Naive thymus-derived CD4-positive, alpha-beta T cell (primary cell): ENCODE measurements around the gene CUTC. TPM values are rescaled to one million over a fixed set of nuclear protein-coding genes. Genes with fewer than 3 reads are reported as not detected.
A peak's percentile ranks its signal among the peaks of the same experiment; 100 is the strongest.

ENCODE experiments used
- ATAC-seq: fragments of 150-1000 bp; cut with Tn5 transposase; 2 replicates; pipeline ENCODE4 v1.10.0; 2021; ENCODE audit warnings: mild to moderate bottlenecking, moderate library complexity
- CTCF ChIA-PET: fragments of 350-600 bp; sonication (Branson Sonifier 250); formaldehyde crosslinking; loops from one replicate; lab custom pipeline; 2021; ENCODE audit warnings: antibody characterized with exemption; lab: Charles Lee
- POLR2A ChIA-PET: fragments of 350-600 bp; sonication (Branson Sonifier 250); formaldehyde crosslinking; loops from one replicate; lab custom pipeline; 2021; ENCODE audit warnings: antibody characterized with exemption, inconsistent platforms; lab: Charles Lee
- DNase-seq, 9 donors: peaks; one replicate each; pipeline versions ENCODE4 v3.0.0 to v3.0.0-alpha.2; 2020 to 2022; ENCODE audit warnings: mixed read lengths in 1 of 9
- H3K27ac ChIP-seq: one replicate; pipeline ENCODE4 v1.7.0; 2013; ENCODE audit warnings: mild to moderate bottlenecking, low read depth, low read length, moderate library complexity
- H3K27me3 ChIP-seq, 2 donors: one replicate each; pipeline ENCODE4 v1.7.0; 2013; ENCODE audit warnings: low read length in 2 of 2, mild to moderate bottlenecking in 2 of 2, moderate library complexity in 2 of 2; ENCODE audit not compliant: control insufficient read depth in 2 of 2, insufficient read depth in 2 of 2
- H3K36me3 ChIP-seq, 3 experiments: 1 replicate in 2 of 3; 2 replicates in 1 of 3; pipeline ENCODE4 v1.7.0; 2013; ENCODE audit warnings: low read length in 3 of 3, mild to moderate bottlenecking in 3 of 3, moderate library complexity in 1 of 3; ENCODE audit not compliant: insufficient read depth in 3 of 3, control insufficient read depth in 2 of 3
- H3K4me1 ChIP-seq, 2 donors: one replicate each; pipeline ENCODE4 v1.7.0; 2013; ENCODE audit warnings: low read length in 2 of 2, mild to moderate bottlenecking in 2 of 2, moderate library complexity in 1 of 2; ENCODE audit not compliant: control insufficient read depth in 2 of 2, insufficient read depth in 2 of 2
- H3K4me3 ChIP-seq: 2 replicates; pipeline ENCODE4 v1.7.0; 2013; ENCODE audit warnings: mild to moderate bottlenecking, low read length
- H3K9me3 ChIP-seq, 3 experiments: 1 replicate in 2 of 3; 2 replicates in 1 of 3; pipeline ENCODE4 v1.7.0; 2013; ENCODE audit warnings: low read length in 3 of 3; ENCODE audit not compliant: control insufficient read depth in 2 of 3
- H3K27ac Mint-ChIP-seq, 9 donors: one replicate each; pipeline ENCODE4 v1.8.0; 2020 to 2022; ENCODE audit warnings: mixed read lengths in 9 of 9, mild to moderate bottlenecking in 8 of 9, moderate library complexity in 5 of 9, inconsistent platforms in 2 of 9
- H3K27me3 Mint-ChIP-seq, 5 donors: one replicate each; pipeline ENCODE4 v1.8.0; 2021 to 2022; ENCODE audit warnings: mixed read lengths in 5 of 5, mild to moderate bottlenecking in 1 of 5
- H3K36me3 Mint-ChIP-seq, 5 donors: one replicate each; pipeline ENCODE4 v1.8.0; 2020 to 2022; ENCODE audit warnings: mixed read lengths in 5 of 5, mild to moderate bottlenecking in 3 of 5, inconsistent platforms in 1 of 5
- H3K4me1 Mint-ChIP-seq, 7 donors: one replicate each; pipeline ENCODE4 v1.8.0; 2020 to 2022; ENCODE audit warnings: mixed read lengths in 7 of 7, mild to moderate bottlenecking in 3 of 7, inconsistent platforms in 1 of 7
- H3K4me3 Mint-ChIP-seq, 10 donors: one replicate each; pipeline ENCODE4 v1.8.0; 2020 to 2022; ENCODE audit warnings: mild to moderate bottlenecking in 10 of 10, mixed read lengths in 10 of 10, moderate library complexity in 6 of 10, inconsistent platforms in 2 of 10
- H3K9me3 Mint-ChIP-seq, 11 donors: one replicate each; pipeline ENCODE4 v1.8.0; 2020 to 2022; ENCODE audit warnings: mixed read lengths in 11 of 11, mild to moderate bottlenecking in 4 of 11, inconsistent platforms in 1 of 11, moderate library complexity in 1 of 11
- intact Hi-C, 2 donors: fragments of 100-400 bp; cut with micrococcal nuclease; formaldehyde crosslinking; loops; one replicate each; pipeline ENCODE4 v1.15.1; 2023
- polyA plus RNA-seq, 2 donors: library from polyadenylated mRNA; unstranded; fragments of 300-500 nt; fragmentation: Illumina TruSeq; gene quantifications; one replicate each; pipeline ENCODE4 v1.2.3, GENCODE V29; 2021
- total RNA-seq, 6 experiments: library from RNA in 5 of 6; stranded (reverse) in 5 of 6; gene quantifications; 1 replicate in 5 of 6; 2 replicates in 1 of 6; pipeline ENCODE4 v1.2.3 and lab custom pipeline; 2021 to 2026

CUTC gene
- total and polyA plus RNA-seq, 7 experiments from 2014 or later, result 19.3 to 75.1 (median 36.8) TPM

- Mint-ChIP-seq H3K9me3 (peaks cover 0 to 38% (median 13%) of the 10 kb centered on the region in 11 donors), H3K4me1 (no peaks in the 10 kb centered on the region), H3K27ac (no peak overlapping the region), H3K36me3 (peaks cover 9 to 38% (median 29%) of the 10 kb centered on the region in 5 donors), H3K27me3 (no peaks in the 10 kb centered on the region), H3K4me3 (no peak overlapping the region)
- Histone ChIP-seq H3K9me3 (no peaks in the 10 kb centered on the region), H3K27me3 (no peaks in the 10 kb centered on the region), H3K4me1 (peaks cover 0 to 6% of the 10 kb centered on the region in 2 donors), H3K36me3 (peaks cover 0 to under 1% (median 0%) of the 10 kb centered on the region in 3 experiments), H3K27ac (no peak overlapping the region), H3K4me3 (no peak overlapping the region)
- no peak for DNase-seq
- ATAC-seq, result no peak
- POLR2A ChIA-PET, result no interaction called here
- intact Hi-C loops, result no loop called here
- CTCF ChIA-PET, result no interaction called here
Observed at GRCh38 chr10:99765672-99766301, 33.8 kb downstream of the CUTC start.

DNA sequence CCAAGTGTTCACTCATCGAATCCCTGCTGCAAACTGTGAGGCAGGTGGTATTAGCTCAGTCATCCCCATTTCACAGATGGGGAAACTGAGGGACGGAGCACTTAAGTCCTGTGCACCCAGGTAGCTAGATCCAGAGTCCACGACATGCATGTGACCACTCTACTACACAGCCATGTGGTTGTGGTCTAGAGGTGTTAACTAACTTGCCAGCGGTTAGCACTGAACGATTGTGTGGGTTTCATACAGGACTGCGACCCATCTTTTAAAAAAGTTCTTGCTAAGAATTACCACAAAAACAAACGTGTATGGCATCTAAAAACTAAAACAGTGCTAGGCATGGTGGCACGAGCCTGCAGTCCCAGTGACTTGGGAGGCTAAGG is 34.3 kb downstream of the CUTC start:
- no peaks in the 10 kb centered on the region for H3K9me3 ChIP-seq
- H3K4me1 ChIP-seq, result peaks cover 0 to 6% of the 10 kb centered on the region in 2 donors
- no peaks in the 10 kb centered on the region for H3K36me3 ChIP-seq
- no peaks in the 10 kb centered on the region for H3K27me3 ChIP-seq
- POLR2A ChIA-PET, result no interaction called here
- no peak overlapping the region for H3K4me3 ChIP-seq
- Mint-ChIP-seq H3K27ac (no peak overlapping the region), H3K4me3 (no peak overlapping the region), H3K36me3 (peaks cover 8 to 33% (median 25%) of the 10 kb centered on the region in 5 donors), H3K27me3 (no peaks in the 10 kb centered on the region), H3K9me3 (peaks cover 0 to 33% (median 13%) of the 10 kb centered on the region in 11 donors), H3K4me1 (no peaks in the 10 kb centered on the region)
- CTCF ChIA-PET, result no interaction called here
- H3K27ac ChIP-seq, result no peak overlapping the region
- intact Hi-C loops, result no loop called here
- ATAC-seq, result peak; percentile 44
- no peak for DNase-seq

GRCh38 chr10:99767901-99768300 is 35.9 kb downstream of the CUTC start:
- ChIA-PET CTCF (no interaction called here), POLR2A (no interaction called here)
- DNase-seq (no peak), ATAC-seq (no peak)
- Histone ChIP-seq H3K9me3 (no peaks in the 10 kb centered on the region), H3K4me1 (peaks cover 0 to 6% of the 10 kb centered on the region in 2 donors), H3K36me3 (no peaks in the 10 kb centered on the region), H3K27me3 (no peaks in the 10 kb centered on the region), H3K4me3 (no peak overlapping the region), H3K27ac (no peak overlapping the region)
- no peak overlapping the region for H3K27ac Mint-ChIP-seq
- H3K4me1 Mint-ChIP-seq, result no peaks in the 10 kb centered on the region
- no peak overlapping the region for H3K4me3 Mint-ChIP-seq
- peaks cover 0 to 21% (median 14%) of the 10 kb centered on the region in 5 donors for H3K36me3 Mint-ChIP-seq
- intact Hi-C loops, result no loop called here
- H3K27me3 Mint-ChIP-seq, result no peaks in the 10 kb centered on the region
- H3K9me3 Mint-ChIP-seq, result peaks cover 0 to 20% (median 7%) of the 10 kb centered on the region in 11 donors

GRCh38 chr10:99768556-99768955 is 36.5 kb downstream of the CUTC start:
- ATAC-seq (no peak), DNase-seq (no peak)
- no peak overlapping the region for H3K27ac Mint-ChIP-seq
- Histone ChIP-seq H3K4me3 (no peak overlapping the region), H3K27me3 (no peaks in the 10 kb centered on the region), H3K9me3 (no peaks in the 10 kb centered on the region), H3K36me3 (no peaks in the 10 kb centered on the region), H3K4me1 (peaks cover 0 to 6% of the 10 kb centered on the region in 2 donors), H3K27ac (no peak overlapping the region)
- intact Hi-C loops, result no loop called here
- no peaks in the 10 kb centered on the region for H3K27me3 Mint-ChIP-seq
- ChIA-PET CTCF (interaction anchor here (0.6 kb wide), 1 partner anchor 8 kb away, joined by 3 read pairs; no protein-coding TSS in a partner anchor), POLR2A (interaction anchor here (0.7 kb wide), 1 partner anchor 1305 kb away, joined by 7 read pairs; no protein-coding TSS in a partner anchor)
- peaks cover 0 to 16% (median 10%) of the 10 kb centered on the region in 5 donors for H3K36me3 Mint-ChIP-seq
- no peaks in the 10 kb centered on the region for H3K4me1 Mint-ChIP-seq
- H3K4me3 Mint-ChIP-seq, result no peak overlapping the region
- peaks cover 0 to 14% (median 3%) of the 10 kb centered on the region in 11 donors for H3K9me3 Mint-ChIP-seq

DNA sequence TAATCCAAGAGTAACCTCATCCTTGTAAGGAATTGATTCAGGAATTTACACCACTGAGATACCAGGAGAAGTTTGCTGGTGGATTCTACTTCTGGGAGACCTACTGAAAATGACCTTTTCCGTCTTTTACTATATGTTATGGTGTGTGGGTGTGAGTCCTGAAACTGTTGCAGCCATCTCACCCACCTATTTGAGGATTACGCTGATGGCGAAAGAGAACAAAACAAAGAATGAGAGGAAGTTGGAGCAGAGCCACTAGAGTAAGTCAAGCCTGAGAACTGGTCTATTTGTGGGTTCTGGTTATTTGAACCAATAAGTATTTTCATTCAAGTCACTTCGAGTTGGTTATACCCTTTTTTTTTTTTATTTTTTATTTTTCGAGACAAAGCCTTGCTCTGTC is 37.7 kb downstream of the CUTC start:
- Mint-ChIP-seq H3K9me3 (peaks cover 0 to 8% (median 0%) of the 10 kb centered on the region in 11 donors), H3K27ac (no peak overlapping the region), H3K4me3 (no peak overlapping the region), H3K4me1 (no peaks in the 10 kb centered on the region), H3K36me3 (peaks cover 0 to 15% (median 10%) of the 10 kb centered on the region in 5 donors), H3K27me3 (no peaks in the 10 kb centered on the region)
- H3K4me3 ChIP-seq, result no peak overlapping the region
- CTCF ChIA-PET, result no interaction called here
- peaks cover 0 to 6% of the 10 kb centered on the region in 2 donors for H3K4me1 ChIP-seq
- no peak for ATAC-seq
- no peaks in the 10 kb centered on the region for H3K27me3 ChIP-seq
- intact Hi-C loops, result no loop called here
- no peaks in the 10 kb centered on the region for H3K36me3 ChIP-seq
- no peak for DNase-seq
- no peaks in the 10 kb centered on the region for H3K9me3 ChIP-seq
- POLR2A ChIA-PET, result no interaction called here
- H3K27ac ChIP-seq, result no peak overlapping the region

DNA sequence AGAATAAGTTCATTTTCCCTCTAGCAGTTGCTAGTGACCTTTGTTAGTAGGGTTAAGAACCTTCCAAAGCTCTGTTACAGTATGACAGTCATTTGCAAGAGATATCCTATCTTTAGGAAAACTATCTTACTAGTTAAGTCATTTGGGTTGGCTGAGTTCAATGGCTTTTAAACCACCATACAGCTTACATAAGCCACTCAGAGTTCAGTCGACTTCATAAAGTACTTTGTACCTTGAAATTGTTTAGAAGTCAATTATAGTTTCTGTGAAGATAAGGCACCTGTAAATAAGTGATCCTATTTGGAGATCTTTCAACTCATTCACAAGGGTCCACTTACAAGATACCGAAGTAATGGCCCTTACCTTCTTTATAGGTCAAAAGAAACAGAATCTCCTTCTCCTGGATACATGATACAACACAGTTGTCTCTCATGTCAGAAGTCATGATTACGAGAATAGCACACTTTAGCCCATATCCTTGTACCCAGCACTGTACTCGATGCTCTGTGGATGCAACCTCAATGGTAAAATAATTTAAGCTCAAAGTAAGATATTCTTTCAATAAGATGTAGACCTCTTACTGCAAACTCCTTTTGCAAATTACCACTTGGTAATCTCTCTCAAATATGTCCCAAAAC is 38.5 kb downstream of the CUTC start:
- Histone ChIP-seq H3K4me3 (no peak overlapping the region), H3K27ac (no peak overlapping the region), H3K4me1 (peaks cover 0 to 6% of the 10 kb centered on the region in 2 donors), H3K9me3 (no peaks in the 10 kb centered on the region), H3K27me3 (no peaks in the 10 kb centered on the region), H3K36me3 (no peaks in the 10 kb centered on the region)
- ATAC-seq (no peak), DNase-seq (no peak)
- ChIA-PET POLR2A (no interaction called here), CTCF (no interaction called here)
- intact Hi-C loops, result no loop called here
- peaks cover 0 to 7% (median 0%) of the 10 kb centered on the region in 11 donors for H3K9me3 Mint-ChIP-seq
- H3K27me3 Mint-ChIP-seq, result no peaks in the 10 kb centered on the region
- H3K4me1 Mint-ChIP-seq, result no peaks in the 10 kb centered on the region
- no peak overlapping the region for H3K4me3 Mint-ChIP-seq
- H3K27ac Mint-ChIP-seq, result no peak overlapping the region
- peaks cover 0 to 15% (median 10%) of the 10 kb centered on the region in 5 donors for H3K36me3 Mint-ChIP-seq
